GM18511 (cell line): ENCODE results near the gene ZNF146.
"Not testable (repeated sequence)": the region's sequence is repeated elsewhere in the genome, so short reads cannot be mapped to it uniquely, and the experiment has no call there.

Source experiments
- ATAC-seq: cut with Tn5 transposase; IDR thresholded peaks from one replicate; pipeline ENCODE4 v1.9.1; 2021; ENCODE audit warnings: mild to moderate bottlenecking, moderate library complexity; ENCODE audit not compliant: unreplicated experiment

The ZNF146 gene

DNA sequence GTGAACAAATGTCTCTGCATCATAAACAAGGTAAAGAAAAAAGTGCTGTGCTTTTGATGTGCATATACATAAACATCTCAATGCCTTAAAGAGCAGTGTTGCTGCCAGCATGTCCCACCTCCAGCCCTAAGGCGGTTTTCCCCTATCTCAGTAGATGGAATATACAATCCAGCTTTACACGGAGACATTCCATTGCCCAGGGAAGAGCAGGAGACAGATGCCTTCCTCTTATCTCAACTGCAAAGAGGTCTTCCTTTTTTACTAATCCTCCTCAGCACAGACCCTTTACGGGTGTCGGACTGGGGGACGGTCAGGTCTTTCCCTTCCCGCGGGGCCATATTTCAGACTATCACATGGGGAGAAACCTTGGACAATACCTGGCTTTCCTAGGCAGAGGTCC, 18.7 kb downstream of the ZNF146 start:
- not testable (repeated sequence) for ATAC-seq

DNA sequence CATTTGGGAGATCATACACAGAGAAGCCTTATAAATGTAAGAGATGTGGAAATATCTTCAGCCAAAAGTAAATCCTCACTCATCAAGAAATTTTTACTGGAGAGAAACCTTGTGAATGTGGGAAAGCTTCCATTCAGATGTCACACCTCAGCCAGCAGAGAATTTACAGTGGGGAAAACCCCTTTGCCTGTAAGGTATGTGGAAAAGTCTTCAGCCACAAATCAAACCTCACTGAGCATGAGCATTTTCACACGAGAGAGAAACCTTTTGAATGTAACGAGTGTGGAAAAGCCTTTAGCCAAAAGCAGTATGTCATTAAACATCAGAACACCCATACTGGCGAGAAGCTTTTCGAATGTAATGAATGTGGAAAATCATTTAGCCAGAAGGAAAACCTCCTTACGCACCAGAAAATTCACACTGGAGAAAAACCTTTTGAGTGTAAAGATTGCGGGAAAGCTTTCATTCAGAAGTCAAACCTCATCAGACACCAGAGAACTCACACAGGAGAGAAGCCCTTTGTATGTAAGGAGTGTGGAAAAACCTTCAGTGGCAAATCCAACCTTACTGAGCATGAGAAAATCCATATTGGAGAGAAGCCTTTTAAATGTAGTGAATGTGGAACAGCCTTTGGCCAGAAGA, 21.5 kb downstream of the ZNF146 start:
- ATAC-seq, result no peak

DNA sequence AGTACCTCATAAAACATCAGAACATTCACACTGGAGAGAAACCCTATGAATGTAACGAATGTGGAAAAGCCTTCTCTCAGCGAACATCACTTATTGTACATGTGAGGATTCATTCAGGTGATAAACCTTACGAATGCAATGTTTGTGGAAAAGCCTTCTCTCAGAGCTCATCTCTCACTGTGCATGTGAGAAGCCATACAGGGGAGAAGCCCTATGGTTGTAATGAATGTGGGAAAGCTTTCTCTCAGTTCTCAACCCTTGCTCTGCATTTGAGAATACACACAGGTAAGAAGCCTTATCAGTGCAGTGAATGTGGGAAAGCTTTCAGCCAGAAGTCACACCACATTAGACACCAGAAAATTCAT, 22.0 kb downstream of the ZNF146 start:
- no peak for ATAC-seq

DNA sequence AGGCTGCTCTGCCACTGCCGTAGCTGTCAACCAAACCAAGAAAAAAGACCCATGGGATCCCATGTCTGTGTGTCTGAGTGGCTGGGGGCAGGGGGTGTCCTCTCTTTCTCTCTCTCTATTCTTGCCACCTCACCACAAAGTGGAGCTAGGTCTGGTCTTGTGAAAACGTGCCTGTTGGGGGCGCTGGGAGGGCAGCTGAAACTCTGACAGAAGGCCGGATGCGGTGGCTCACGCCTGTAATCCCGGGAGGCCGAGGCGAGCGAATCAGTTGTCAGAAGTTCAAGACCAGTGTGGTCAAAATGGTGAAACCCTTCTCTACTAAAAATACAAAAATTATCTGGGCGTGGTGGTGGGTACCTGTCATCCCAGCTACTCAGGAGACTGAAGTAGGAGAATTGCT, 29.2 kb downstream of the ZNF146 start:
- no peak for ATAC-seq

DNA sequence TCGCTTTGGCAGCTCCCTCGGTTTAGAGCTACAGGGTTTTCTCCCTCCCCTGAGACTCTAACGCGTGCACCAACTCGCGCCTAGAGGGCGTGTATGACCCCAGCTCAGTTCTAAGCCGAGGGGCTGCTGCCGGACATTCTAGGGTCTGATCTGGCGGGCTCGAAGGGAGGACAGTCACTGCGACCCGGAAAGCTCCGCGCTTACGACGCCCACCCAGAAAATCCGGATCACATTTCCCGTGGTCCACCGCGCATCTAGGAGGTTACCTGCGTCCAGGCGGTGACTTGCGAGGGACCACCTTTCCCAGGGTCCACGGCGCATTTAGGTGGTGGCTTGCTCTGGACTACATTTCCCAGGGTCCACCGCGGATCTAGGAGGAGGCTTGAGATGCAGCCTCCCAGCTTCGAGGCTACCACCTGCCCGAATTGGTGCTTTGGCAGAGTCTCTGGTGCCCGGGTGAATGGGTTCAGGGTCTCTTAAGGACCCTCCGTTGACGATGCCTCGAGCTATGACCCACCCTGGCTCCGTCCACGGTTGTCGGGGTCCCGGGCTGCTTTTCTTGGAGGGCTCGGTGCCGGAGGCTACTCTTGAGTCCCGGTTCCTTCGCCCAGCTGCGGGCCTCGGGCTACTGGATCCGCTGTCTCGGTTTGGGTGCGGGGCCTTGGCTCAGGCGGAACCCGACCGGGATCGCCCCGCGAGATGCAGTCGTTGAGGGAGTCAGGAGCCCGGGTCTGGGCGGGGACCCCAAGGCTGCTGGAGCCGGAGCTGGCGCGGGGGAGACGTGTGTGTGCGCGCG, 30.5 kb downstream of the ZNF146 start:
- ATAC-seq, result no peak

- ATAC-seq, result no peak
Observed at GRCh38 chr19:36246006-36246481, 31.1 kb downstream of the ZNF146 start.

GRCh38 chr19:36252047-36252446, 37.1 kb downstream of the ZNF146 start:
- no peak for ATAC-seq

- ATAC-seq, result no peak
Observed at GRCh38 chr19:36254848-36255247, 39.9 kb downstream of the ZNF146 start.

DNA sequence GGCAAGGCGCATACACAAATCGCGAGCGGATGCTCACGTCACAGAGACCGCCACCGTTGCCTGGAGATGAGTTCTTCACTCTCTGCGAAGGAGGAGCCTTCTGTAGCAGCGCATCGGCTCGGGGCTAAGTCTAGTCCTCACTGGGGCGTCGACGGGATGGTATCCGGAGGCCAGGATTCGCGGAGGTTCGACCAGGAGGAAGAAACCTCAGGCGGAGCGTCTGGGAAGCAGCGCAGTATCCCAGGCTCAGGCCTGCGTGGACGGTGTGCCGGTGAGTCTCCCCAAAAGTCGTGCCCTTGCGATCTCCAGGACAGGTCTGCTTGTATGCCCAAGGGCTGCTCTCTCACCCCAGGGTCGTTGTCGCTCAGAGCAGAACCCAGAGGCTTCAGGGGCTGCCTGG, 40.4 kb downstream of the ZNF146 start:
- ATAC-seq, result no peak

- ATAC-seq, result no peak
Observed at GRCh38 chr19:36256064-36256463, 41.2 kb downstream of the ZNF146 start.

DNA sequence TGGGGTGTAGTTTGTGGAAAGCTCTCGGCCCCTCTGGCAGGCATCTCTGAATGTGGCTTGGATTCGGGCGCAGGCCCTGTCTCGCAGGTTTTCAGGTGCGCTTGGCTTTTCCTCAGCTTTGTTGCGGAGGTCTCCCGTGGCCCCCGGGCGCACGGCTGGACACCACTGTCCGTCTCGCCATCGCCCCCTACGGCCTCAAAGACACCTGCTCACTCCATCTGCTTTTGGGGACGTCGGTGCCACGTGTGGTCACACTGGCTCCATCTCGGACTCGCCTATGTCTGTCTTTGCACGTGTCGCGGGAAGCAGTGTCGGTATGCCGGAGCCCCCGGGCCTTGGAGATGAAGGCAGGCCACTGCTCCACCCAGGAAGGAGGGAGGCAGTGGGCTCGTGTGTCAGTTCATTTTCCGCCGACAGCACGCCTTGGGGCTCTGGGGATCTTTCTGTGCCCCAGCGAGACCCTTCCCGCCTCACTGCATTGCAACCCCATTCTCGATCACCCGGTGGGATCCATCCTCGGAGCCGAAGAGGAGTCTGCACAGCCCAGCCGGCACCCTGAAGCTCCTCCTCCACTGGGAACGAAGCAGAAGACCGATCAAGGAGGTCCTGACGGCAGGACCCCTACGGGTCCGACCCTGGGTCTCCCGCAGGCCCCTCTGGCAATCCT, 42.1 kb downstream of the ZNF146 start:
- ATAC-seq, result no peak

GRCh38 chr19:36257520-36257876, 42.6 kb downstream of the ZNF146 start:
- no peak for ATAC-seq

DNA sequence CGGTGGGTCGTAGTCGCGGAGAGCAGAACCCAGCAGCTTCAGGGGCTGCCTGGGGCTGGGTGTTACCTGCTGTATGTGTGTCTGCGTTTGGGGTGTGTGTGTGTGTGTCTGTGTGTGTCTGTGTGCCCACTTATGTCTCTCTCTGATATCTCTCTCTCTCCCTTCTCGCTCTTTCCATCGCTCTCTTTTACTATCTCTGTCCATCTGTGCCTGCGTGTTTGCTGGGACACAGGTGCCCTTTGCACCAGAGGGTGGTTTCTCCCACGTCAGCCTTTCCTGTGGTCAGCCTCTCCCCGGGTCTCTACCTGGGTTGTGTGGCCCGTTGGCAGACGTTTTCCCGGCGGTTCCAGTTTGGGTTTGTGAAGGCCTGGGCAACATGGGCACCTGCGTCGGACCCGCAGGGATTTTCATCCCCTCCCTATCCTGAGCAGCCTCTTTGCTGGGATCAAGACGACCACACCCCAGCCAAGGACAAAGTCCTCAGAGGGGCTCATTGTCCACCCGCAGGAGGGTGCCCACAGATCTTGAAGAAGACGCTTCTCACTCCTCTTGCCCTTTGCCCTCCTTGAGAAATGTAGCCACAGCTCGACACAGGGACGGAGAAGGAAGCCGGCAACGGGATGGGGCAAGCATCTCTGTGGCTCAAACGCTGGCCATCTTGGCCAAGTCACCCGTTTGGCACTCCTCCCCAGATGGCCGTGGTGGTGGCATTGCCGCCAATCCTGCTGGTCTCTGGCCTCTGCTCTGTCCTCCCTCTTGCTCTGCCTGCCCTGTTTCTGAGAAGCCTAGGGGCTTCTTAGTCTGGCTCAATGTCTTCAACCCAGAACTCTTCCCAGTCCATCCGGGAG, 43.3 kb downstream of the ZNF146 start:
- no peak for ATAC-seq

DNA sequence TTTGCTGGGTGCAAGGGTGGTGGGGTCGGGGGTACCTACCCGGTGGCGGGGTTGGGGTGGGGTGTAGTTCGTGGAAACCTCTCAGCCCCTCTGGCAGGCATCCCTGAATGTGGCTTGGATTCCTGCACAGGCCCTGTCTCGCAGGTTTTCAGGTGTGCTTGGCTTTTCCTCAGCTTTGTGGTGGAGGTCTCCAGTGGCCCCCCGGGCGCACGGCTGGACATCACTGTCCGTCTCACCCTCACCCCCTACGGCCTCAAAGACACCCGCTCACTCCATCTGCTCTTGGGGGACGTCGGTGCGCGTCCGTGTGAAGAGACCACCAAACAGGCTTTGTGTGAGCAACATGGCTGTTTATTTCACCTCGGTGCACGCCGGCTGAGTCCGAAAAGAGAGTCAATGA, 44.3 kb downstream of the ZNF146 start:
- ATAC-seq, result no peak

DNA sequence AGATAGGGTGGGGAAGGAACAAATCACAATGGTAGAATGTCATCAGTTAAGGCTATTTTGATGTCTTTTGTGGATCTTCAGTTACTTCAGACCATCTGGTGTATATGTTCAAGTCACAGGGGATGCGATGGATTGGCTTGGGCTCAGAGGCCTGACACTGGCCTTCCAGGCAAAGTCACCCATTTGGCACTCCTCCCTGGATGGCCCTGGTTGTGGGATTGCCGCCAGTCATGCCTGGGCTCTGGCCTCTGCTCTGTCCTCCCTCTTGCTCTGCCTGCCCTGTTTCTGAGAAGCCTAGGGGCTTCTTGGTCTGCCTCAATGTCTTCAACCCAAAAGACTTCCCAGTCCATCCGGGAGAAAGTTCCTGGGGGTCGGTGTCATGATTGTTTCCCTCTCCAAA, 50.2 kb downstream of the ZNF146 start:
- no peak for ATAC-seq

DNA sequence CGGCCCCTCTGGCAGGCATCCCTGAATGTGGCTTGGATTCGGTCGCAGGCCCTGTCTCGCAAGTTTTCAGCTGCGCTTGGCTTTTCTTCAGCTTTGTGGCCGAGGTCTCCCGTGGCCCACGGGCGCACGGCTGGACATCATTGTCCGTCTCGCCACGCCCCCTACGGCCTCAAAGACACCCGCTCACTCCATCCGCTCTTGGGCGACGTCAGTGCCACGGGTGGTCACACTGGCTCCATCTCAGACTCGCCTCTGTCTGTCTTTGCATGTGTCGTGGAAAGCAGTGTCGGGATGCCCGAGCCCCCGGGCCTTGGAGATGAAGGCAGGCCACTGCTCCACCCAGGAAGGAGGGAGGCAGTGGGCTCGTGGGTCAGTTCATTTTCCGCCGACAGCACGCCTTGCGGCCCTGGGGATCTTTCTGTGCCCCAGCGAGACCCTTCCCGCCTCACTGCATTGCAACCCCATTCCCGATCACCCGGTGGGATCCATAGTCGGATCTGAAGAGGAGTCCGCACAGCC, 51.0 kb downstream of the ZNF146 start:
- ATAC-seq, result no peak

DNA sequence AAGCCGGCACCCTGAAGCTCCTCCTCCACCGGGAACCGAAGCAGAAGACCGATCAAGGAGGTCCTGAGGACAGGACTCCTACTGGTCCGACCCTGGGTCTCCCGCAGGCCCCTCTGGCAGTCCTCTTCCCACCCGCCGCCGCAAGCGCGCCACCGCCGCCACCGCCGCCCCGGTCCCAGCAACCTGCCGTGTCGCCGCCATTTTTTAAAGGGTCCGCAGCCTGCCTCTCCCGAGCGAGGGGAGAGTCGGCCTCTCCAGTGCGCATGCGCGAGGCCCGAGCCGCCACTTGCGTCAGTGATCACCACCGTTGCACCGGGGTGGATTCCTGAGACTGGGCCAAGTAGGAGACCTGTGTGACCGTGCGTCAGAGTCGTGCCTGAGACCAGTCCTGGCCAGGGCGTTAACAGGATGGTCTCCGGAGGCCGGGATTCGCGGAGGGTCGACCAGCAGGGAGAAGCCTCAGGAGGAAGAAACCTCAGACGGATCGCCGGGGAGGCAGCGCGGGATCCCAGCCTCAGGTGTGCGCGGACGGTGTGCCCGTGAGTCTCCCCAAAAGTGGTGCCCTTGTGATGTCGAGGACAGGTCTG, 51.6 kb downstream of the ZNF146 start:
- no peak for ATAC-seq

GRCh38 chr19:36267061-36267845, 52.3 kb downstream of the ZNF146 start:
- no peak for ATAC-seq

DNA sequence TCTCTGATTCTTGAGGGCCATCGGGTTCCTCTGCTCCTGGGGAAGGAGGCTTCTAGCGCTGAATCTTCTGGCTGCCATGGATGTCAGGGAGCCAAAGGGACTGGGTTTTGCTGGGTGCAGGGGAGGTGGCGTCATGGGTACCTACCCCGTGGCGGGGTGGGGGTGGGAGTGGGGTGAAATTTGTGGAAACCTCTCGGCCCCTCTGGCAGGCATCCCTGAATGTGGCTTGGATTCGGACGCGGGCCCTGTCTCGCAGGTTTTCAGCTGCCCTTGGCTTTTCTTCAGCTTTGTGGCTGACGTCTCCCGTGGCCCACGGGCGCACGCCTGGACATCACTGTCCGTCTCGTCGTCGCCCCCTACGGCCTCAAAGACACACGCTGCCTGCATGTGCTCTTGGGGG, 53.2 kb downstream of the ZNF146 start:
- not testable (repeated sequence) for ATAC-seq

DNA sequence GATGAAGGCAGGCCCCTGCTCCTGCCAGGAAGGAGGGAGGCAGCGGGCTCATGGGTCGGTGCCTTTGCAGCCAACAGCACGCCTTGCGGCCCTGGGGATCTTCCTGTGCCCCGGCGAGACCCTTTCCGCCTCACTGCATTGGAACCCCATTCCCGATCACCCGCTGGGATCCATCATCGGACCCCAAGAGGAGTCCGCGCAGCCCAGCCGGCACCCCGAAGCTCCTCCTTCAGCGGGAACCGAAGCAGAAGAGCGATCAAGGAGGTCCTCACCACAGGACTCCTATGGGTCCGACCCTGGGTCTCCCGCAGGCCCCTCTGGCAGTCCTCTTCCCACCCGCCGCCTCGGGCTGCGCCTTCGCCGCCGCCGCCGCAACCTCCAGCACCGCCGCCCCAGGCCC, 53.7 kb downstream of the ZNF146 start:
- not testable (repeated sequence) for ATAC-seq
